Ishikawa (cell line): ENCODE data around the gene RAPGEF5.
A peak's percentile ranks its signal among the peaks of the same experiment; 100 is the strongest.

Source experiments
- CEBPB ChIP-seq: IDR thresholded peaks from 2 replicates; pipeline ENCODE4 v1.6.1; 2012
- CREB1 ChIP-seq: IDR thresholded peaks from 2 replicates; pipeline ENCODE4 v1.6.1; 2012; ENCODE audit warnings: low read depth
- EGR1 ChIP-seq: IDR thresholded peaks from 2 replicates; pipeline ENCODE4 v1.6.1; 2012
- EP300 ChIP-seq: IDR thresholded peaks from 2 replicates; pipeline ENCODE4 v1.6.1; 2012; ENCODE audit warnings: borderline replicate concordance
- FOXM1 ChIP-seq: IDR thresholded peaks from 2 replicates; pipeline ENCODE4 v1.6.1; 2012; ENCODE audit warnings: low read depth, borderline replicate concordance
- MAX ChIP-seq: IDR thresholded peaks from 2 replicates; pipeline ENCODE4 v1.6.1; 2012
- NFIC ChIP-seq: IDR thresholded peaks from 2 replicates; pipeline ENCODE4 v1.6.1; 2012
- RAD21 ChIP-seq: IDR thresholded peaks from 2 replicates; pipeline ENCODE4 v1.6.1; 2012; ENCODE audit warnings: low read depth
- REST ChIP-seq: IDR thresholded peaks from 2 replicates; pipeline ENCODE4 v1.6.1; 2012; ENCODE audit warnings: low read depth, mild to moderate bottlenecking
- TAF1 ChIP-seq: IDR thresholded peaks from 2 replicates; pipeline ENCODE4 v1.6.1; 2012; ENCODE audit warnings: low read depth, mild to moderate bottlenecking
- TCF12 ChIP-seq: IDR thresholded peaks from 2 replicates; pipeline ENCODE4 v1.6.1; 2012; ENCODE audit warnings: low read depth
- TEAD4 ChIP-seq: IDR thresholded peaks from 2 replicates; pipeline ENCODE4 v1.6.1; 2012
- USF1 ChIP-seq: IDR thresholded peaks from 2 replicates; pipeline ENCODE4 v1.6.1; 2012
- YY1 ChIP-seq: IDR thresholded peaks from 2 replicates; pipeline ENCODE4 v1.6.1; 2012; ENCODE audit warnings: low read depth
- ZBTB7A ChIP-seq: IDR thresholded peaks from 2 replicates; pipeline ENCODE4 v1.6.1; 2012; ENCODE audit warnings: low read depth

RAPGEF5 gene

GRCh38 chr7:22338877-22339276, 18.1 kb downstream of the RAPGEF5 start:
- TF ChIP-seq CEBPB = no peak
- TF ChIP-seq EP300 = no peak
- no peak for TF ChIP-seq RAD21
- TF ChIP-seq TCF12 = no peak
- no peak for TF ChIP-seq YY1
- TF ChIP-seq NFIC = no peak
- no peak for TF ChIP-seq FOXM1
- TF ChIP-seq CREB1 = no peak
- no peak for TF ChIP-seq TAF1
- TF ChIP-seq MAX = no peak
- TF ChIP-seq TEAD4 = no peak
- TF ChIP-seq REST = no peak
- TF ChIP-seq EGR1 = no peak
- no peak for TF ChIP-seq USF1
- TF ChIP-seq ZBTB7A = no peak

- TF ChIP-seq YY1 (no peak), EGR1 (no peak), RAD21 (no peak), EP300 (no peak), NFIC (no peak), ZBTB7A (no peak), TAF1 (no peak), USF1 (no peak), TEAD4 (no peak), FOXM1 (no peak)
These were observed 18.5 kb downstream of the RAPGEF5 start for GRCh38 chr7:22338411-22338810.

GRCh38 chr7:22333680-22334141, 23.2 kb downstream of the RAPGEF5 start:
- TF ChIP-seq NFIC (peak; percentile 82), YY1 (no peak), FOXM1 (no peak)

- TF ChIP-seq NFIC (no peak), EP300 (no peak), USF1 (no peak), MAX (no peak), CREB1 (no peak), CEBPB (no peak)
These were observed 24.5 kb downstream of the RAPGEF5 start for GRCh38 chr7:22332461-22332870.

- TF ChIP-seq EGR1 (no peak), CEBPB (0 out of 2 replicates have a peak, but pooled peaks have one; percentile 20)
These were observed 25.2 kb downstream of the RAPGEF5 start for GRCh38 chr7:22331704-22332103.

- TF ChIP-seq FOXM1 = no peak
- no peak for TF ChIP-seq EP300
- no peak for TF ChIP-seq REST
- no peak for TF ChIP-seq YY1
- TF ChIP-seq NFIC = no peak
- TF ChIP-seq MAX = no peak
- no peak for TF ChIP-seq EGR1
- TF ChIP-seq TAF1 = no peak
- TF ChIP-seq TEAD4 = no peak
- no peak for TF ChIP-seq TCF12
- TF ChIP-seq CEBPB = no peak
- no peak for TF ChIP-seq RAD21
- no peak for TF ChIP-seq CREB1
- no peak for TF ChIP-seq USF1
- no peak for TF ChIP-seq ZBTB7A
These were observed 26.1 kb downstream of the RAPGEF5 start for GRCh38 chr7:22330903-22331302.
